OCI-M2 (cell line): ENCODE measurements around the gene QSOX1.
"Not testable (repeated sequence)": the region's sequence is repeated elsewhere in the genome, so short reads cannot be mapped to it uniquely, and the experiment has no call there.

Experiments used
- DNase-seq: peaks from one replicate; lab custom pipeline; 2025; ENCODE audit not compliant: unreplicated experiment; lab: John Stamatoyannopoulos, UW

The QSOX1 gene

GRCh38 chr1:180187626-180188025 lies 33.0 kb downstream of the QSOX1 start:
- DNase-seq, result no peak

GRCh38 chr1:180188091-180188506 lies 33.4 kb downstream of the QSOX1 start:
- DNase-seq, result no peak

- DNase-seq, result no peak
Measured at GRCh38 chr1:180188684-180189175, 34.1 kb downstream of the QSOX1 start.

- DNase-seq, result no peak
Measured at GRCh38 chr1:180190091-180190490, 35.4 kb downstream of the QSOX1 start.

- no peak for DNase-seq
Measured at GRCh38 chr1:180192172-180192571, 37.5 kb downstream of the QSOX1 start.

GRCh38 chr1:180193141-180194047 lies 38.7 kb downstream of the QSOX1 start:
- no peak for DNase-seq

- DNase-seq, result no peak
Measured at GRCh38 chr1:180194048-180194425, 39.4 kb downstream of the QSOX1 start.

- no peak for DNase-seq
Measured at GRCh38 chr1:180194546-180195207, 40.0 kb downstream of the QSOX1 start.

GRCh38 chr1:180195401-180195800 lies 40.7 kb downstream of the QSOX1 start:
- no peak for DNase-seq

GRCh38 chr1:180195916-180196315 lies 41.2 kb downstream of the QSOX1 start:
- no peak for DNase-seq

GRCh38 chr1:180196436-180197003 lies 41.9 kb downstream of the QSOX1 start:
- DNase-seq, result no peak

- no peak for DNase-seq
Measured at GRCh38 chr1:180197231-180197630, 42.6 kb downstream of the QSOX1 start.

GRCh38 chr1:180198196-180198595 lies 43.5 kb downstream of the QSOX1 start:
- no peak for DNase-seq

GRCh38 chr1:180198611-180199010 lies 43.9 kb downstream of the QSOX1 start:
- no peak for DNase-seq

- DNase-seq, result no peak
Measured at GRCh38 chr1:180199018-180199417, 44.3 kb downstream of the QSOX1 start.

- DNase-seq, result no peak
Measured at GRCh38 chr1:180201451-180202200, 47.0 kb downstream of the QSOX1 start.

- not testable (repeated sequence) for DNase-seq
Measured at GRCh38 chr1:180202588-180202987, 47.9 kb downstream of the QSOX1 start.

GRCh38 chr1:180204231-180204630 lies 49.6 kb downstream of the QSOX1 start:
- DNase-seq, result no peak

- no peak for DNase-seq
Measured at GRCh38 chr1:180206581-180206980, 51.9 kb downstream of the QSOX1 start.

- no peak for DNase-seq
Measured at GRCh38 chr1:180208264-180208663, 53.6 kb downstream of the QSOX1 start.

GRCh38 chr1:180210008-180210620 lies 55.4 kb downstream of the QSOX1 start:
- DNase-seq, result no peak
